Activated CD4-positive, alpha-beta T cell treated with anti-CD3 and anti-CD28 coated beads, Interleukin-2, amount 50 U/mL, for 48 hours (primary cell): ENCODE measurements around the gene MDFIC2.
"Not testable (repeated sequence)": the region's sequence is repeated elsewhere in the genome, so short reads cannot be mapped to it uniquely, and the experiment has no call there.

Source experiments
- DNase-seq, 2 experiments: peaks; one replicate each; pipeline ENCODE4 v3.0.0-alpha.2; 2020

The MDFIC2 gene

GRCh38 chr3:70250492-70250891, 61.9 kb downstream of the MDFIC2 start:
- DNase-seq, result no peak

GRCh38 chr3:70249509-70250160, 62.8 kb downstream of the MDFIC2 start:
- DNase-seq, result no peak

GRCh38 chr3:70248856-70249255, 63.6 kb downstream of the MDFIC2 start:
- no peak for DNase-seq

- no peak for DNase-seq
These were observed 64.5 kb downstream of the MDFIC2 start for GRCh38 chr3:70247955-70248354.

- DNase-seq, result no peak
These were observed 66.5 kb downstream of the MDFIC2 start for GRCh38 chr3:70245746-70246525.

GRCh38 chr3:70244422-70244821, 68.0 kb downstream of the MDFIC2 start:
- no peak for DNase-seq

GRCh38 chr3:70242297-70242882, 70.0 kb downstream of the MDFIC2 start:
- DNase-seq, result no peak

- DNase-seq, result no peak
These were observed 78.6 kb downstream of the MDFIC2 start for GRCh38 chr3:70233812-70234211.

GRCh38 chr3:70233112-70233511, 79.3 kb downstream of the MDFIC2 start:
- DNase-seq, result no peak

GRCh38 chr3:70231266-70231701, 81.2 kb downstream of the MDFIC2 start:
- DNase-seq, result no peak

GRCh38 chr3:70227437-70227836, 85.0 kb downstream of the MDFIC2 start:
- DNase-seq, result no peak

- DNase-seq, result no peak
These were observed 87.3 kb downstream of the MDFIC2 start for GRCh38 chr3:70225146-70225545.

GRCh38 chr3:70224337-70224736, 88.1 kb downstream of the MDFIC2 start:
- DNase-seq, result no peak

GRCh38 chr3:70218471-70218870, 94.0 kb downstream of the MDFIC2 start:
- DNase-seq, result no peak

- DNase-seq, result not testable (repeated sequence)
These were observed 101.2 kb downstream of the MDFIC2 start for GRCh38 chr3:70211274-70211673.

- DNase-seq, result no peak
These were observed 110.5 kb downstream of the MDFIC2 start for GRCh38 chr3:70201975-70202374.

GRCh38 chr3:70189884-70190473, 122.5 kb downstream of the MDFIC2 start:
- no peak for DNase-seq

GRCh38 chr3:70186221-70186620, 126.2 kb downstream of the MDFIC2 start:
- DNase-seq, result no peak

- no peak for DNase-seq
These were observed 126.8 kb downstream of the MDFIC2 start for GRCh38 chr3:70185661-70186060.

- no peak for DNase-seq
These were observed 128.5 kb downstream of the MDFIC2 start for GRCh38 chr3:70183781-70184504.

GRCh38 chr3:70182166-70182565, 130.3 kb downstream of the MDFIC2 start:
- DNase-seq, result no peak

- no peak for DNase-seq
These were observed 131.8 kb downstream of the MDFIC2 start for GRCh38 chr3:70180664-70181063.

- no peak for DNase-seq
These were observed 133.3 kb downstream of the MDFIC2 start for GRCh38 chr3:70179111-70179510.
